Left renal pelvis (tissue), 4 donors: ENCODE results near the gene MAP3K12. TPM values are rescaled to one million over a fixed set of nuclear protein-coding genes. Genes with fewer than 3 reads are reported as not detected.
A peak's percentile ranks its signal among the peaks of the same experiment; 100 is the strongest.
"Not testable (repeated sequence)": the region's sequence is repeated elsewhere in the genome, so short reads cannot be mapped to it uniquely, and the experiment has no call there.

Experiments
- DNase-seq, 4 donors: peaks; one replicate each; pipeline ENCODE4 v3.0.0-alpha.2; 2013; ENCODE audit warnings: low read depth in 4 of 4, low spot score in 3 of 4
- polyA plus RNA-seq, 4 donors: library from polyadenylated mRNA; unstranded; fragments of 120-200 nt; gene quantifications; one replicate each; pipeline ENCODE4 v1.2.1, GENCODE V29; 2013; ENCODE audit not compliant: insufficient read length in 4 of 4

MAP3K12 gene
- polyA plus RNA-seq, result 10 to 100 TPM; 21.6 to 36.9 (median 29.9) TPM

DNA sequence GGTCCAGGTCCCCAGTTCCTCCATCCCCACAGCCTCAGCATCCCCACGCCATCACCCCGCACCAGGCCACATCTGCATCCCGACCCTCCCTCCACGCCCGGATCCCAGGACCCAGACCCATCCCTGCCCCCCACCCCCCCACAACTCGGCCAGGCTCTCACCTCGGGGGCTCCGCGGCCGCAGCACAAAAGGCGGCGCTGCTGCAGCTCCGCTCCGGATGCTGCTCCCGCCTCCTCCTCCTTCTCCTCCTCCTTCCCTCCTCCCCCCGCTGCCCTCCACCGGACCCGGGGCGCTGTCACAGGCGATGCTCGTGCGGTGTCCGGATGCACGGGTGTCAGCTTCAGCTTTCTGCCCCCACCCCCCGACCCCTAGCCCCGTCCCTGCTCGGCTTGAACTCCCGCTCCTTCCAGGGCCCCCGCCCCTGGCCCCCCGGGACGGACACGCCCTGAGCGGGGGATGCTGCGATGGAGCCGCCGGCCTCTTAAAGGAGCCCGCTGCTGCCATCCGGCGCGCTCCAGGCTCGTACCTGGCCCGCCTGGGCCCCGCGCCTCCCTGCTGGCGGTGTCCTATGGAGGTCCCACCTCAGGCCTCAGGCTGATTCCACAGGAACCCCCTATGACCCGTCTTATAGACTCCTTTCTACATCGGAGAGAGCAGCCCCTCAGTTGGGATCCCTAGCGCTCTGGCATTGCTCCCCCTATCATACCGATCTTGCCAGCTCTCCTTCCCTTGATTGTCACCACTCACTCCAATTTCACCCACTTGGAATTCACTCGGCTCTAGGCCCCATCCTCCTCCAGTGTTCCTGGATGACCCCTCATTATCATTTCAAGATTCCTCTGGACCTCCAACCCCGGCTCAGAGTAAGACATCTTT is at the start of gene MAP3K12:
MAP3K12 (minus strand) TSS at position 193 of the 876 bp plus-strand sequence. CDS start 12,067 bp downstream, outside the sequence.
- peak in 1 of 4 donors; percentile 42 for DNase-seq

DNA sequence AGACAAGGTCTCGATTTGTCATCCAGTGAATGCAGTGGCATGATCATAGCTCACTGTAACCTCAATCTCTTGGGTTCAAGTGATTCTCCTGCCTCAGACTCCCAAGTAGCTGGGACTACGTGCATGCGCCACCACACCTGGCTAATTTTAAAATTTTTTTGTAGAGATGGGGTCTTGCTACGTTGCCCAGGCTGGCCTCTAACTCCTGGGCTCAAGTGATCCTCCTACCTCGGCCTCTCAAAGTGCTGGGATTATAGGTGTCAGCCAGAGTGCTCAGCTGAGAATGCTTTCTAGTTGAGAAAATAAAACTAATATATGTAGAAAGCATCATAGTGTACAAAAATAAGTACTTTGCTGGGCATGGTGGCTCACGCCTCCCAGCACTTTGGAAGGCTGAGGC is 49.1 kb upstream of the MAP3K12 start:
- DNase-seq, result not testable (repeated sequence)

GRCh38 chr12:53543539-53543938 is 44.3 kb upstream of the MAP3K12 start:
- no peak for DNase-seq

DNA sequence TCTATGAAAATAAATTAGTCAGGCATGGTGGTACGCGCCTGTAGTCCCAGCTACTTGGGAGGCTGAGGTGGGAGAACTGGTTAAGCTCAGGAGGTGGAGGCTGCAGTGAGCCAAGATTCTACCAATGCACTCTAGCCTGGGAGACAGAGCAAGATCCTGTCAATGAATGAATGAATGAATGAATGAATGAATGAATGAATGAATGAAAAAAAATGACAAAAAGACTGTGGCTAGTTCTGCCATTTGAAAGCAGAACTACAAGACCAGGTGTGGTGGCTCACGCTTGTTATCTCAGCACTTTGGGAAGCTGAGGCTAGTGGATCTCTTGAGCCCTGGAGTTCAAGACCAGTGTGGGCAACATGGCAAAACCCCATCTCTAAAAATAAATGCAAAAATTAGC is 40.3 kb upstream of the MAP3K12 start:
- no peak for DNase-seq

DNA sequence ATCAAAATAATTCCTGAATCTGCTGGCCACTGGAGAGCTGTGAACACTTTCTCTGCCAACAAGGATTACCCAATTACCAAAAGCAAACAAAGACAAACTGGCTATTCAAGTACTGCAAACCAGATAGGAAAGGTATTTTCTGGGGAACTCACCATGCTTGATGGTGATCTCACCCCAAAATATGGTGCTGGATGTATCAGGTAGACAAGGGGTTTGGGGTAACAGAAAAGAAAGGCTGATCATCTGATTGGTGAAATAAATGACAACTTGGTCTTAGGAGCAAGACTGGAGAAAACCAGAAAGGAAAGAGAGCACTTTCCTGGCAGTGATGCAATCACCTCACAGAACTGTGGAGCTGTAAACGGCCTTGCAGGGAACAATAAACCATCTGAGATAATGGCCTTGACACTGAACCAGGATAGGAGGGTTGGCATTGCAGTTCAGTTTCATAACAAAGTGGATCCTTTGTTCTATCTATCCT is 39.0 kb upstream of the MAP3K12 start:
- DNase-seq, result no peak

DNA sequence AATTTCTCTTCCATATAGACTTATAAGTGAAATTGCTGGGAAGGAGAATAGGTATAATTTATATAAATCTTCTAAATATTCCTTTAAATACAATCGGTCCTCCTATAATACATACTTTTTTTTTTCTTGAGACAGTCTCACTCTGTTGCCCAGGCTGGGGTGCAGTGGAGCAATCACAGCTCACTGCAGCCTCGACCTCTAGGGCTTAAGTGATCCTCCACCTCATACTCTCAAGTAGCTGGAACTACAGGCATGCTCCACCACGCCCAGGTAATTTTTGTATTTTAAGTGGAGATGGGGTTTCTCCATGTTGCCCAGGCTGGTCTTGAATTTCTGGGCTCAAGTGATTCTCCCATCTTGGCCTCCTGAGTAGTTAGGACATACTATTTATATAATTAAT is 37.7 kb upstream of the MAP3K12 start:
- DNase-seq, result no peak

DNA sequence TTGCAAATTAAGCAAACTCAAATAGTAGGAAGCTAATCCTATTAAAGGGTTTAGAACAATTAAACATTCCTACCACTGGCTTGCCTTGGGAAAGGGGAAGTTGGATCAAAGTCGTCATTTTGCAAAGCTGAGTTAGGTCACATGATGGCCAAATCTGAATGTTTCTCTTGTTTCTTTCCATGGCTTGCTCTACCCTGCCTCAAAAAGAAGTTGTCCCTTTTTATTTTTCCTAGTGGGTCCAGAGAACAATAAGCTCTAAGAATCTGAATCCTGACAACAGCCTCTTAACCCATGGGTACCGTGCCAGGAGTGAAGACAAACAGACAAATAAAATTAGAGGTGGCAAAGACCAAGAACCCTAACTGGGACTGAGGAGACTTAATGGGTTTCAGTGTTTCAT is 34.2 kb upstream of the MAP3K12 start:
- no peak for DNase-seq

DNA sequence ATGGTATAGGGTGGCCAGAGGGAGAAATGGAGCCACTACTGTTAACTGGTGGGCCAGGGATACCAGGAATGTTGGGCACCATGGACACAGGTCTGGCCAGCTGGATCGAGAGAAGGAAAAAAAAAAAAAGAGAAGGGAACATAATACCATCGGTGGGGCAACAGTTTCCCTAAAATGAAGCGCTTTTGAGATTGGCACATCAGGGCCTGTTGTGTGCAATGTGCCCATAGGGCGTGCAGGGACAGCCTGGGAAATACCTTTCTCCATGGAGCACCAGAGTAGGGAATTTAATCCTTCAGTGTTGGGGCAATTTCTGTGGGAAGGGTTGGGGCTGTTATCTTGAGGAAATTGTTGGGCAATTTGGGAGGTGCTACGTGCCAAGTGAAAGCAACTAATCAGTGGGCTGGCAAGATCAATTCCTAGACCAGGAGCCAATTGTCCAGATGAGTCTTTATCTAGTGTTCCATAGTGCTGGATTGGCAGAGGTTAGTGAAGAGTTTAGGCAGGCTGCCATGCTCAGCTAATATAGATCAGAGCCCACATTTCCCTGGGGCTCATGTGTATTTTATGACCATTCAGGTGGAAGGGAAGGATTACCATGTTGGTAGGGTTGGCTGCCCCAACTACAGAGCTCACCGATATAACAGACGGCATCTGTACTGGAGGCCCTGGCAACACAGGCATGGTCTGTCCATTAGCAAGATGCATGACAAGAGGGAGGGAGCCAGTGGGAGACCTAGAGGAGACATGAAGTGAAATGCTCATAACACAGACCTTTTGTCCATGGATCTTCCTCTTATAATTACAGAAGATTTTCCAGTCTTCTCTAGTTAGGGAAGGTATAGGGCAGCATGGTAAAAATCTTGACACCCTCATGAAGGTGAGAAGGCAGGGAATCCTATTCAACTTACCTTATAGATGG is 33.5 kb upstream of the MAP3K12 start:
- DNase-seq, result no peak

GRCh38 chr12:53532021-53532420 is 32.8 kb upstream of the MAP3K12 start:
- no peak for DNase-seq

DNA sequence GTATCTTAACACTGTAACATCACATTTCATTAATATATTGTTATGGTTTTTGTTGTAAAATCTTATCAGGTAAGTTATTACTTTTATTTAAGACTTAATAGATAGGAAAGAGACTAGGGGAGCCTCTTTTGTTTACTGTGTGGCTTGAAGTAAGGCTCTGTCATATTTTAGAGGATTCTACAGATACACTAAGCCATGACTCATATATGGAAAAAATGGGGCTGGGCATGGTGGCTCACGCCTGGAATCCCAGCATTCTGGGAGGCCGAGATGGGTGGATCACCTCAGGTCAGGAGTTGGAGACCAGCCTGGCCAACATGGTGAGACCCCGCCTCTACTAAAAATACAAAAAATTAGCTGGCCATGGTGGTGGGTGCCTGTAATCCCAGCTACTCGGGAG is 31.7 kb upstream of the MAP3K12 start:
- DNase-seq, result no peak

GRCh38 chr12:53530061-53530460 is 30.8 kb upstream of the MAP3K12 start:
- DNase-seq, result no peak

GRCh38 chr12:53524476-53524875 is 25.2 kb upstream of the MAP3K12 start:
- no peak for DNase-seq

DNA sequence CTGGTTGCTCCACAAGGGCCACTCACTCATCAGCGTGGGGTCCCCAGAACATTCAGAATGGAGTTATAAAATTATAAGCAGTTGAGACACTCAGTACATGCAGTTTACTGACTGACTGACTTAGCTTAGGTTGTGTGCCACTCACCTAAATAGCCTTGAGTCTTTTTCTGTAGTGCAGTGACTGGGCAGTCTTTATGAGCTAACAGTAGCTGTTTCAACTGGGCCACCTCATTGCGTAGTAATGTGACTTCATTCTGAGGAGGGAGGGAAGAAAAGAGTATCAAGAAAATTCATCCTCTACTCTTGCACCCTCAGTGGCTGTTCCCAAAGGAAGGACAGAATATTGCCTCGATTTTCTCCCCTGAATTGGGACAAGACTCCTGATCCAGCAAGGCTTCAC is 23.9 kb upstream of the MAP3K12 start:
- DNase-seq, result no peak

GRCh38 chr12:53518381-53518780 is 19.1 kb upstream of the MAP3K12 start:
- DNase-seq, result no peak

GRCh38 chr12:53516758-53517455 is 17.6 kb upstream of the MAP3K12 start:
- DNase-seq, result no peak

DNA sequence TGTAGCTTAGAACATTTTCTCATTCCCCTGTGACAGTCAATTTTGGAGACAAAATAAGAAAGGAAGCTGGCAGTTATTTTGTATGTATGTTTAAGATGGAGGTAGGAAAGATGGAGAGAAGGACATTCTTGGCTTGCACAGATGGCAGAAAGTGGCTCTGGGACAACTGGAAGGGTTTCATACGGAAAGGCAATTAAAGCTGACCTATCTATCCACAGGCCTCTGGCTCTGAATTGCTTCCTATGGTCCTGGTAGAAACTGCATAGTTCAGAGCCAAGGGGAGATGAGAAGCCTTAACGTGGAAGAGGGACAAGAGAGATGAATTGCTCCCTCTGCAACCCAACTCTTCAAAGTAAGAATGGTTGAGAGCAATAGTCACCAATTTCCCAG is 16.0 kb upstream of the MAP3K12 start:
- no peak for DNase-seq

DNA sequence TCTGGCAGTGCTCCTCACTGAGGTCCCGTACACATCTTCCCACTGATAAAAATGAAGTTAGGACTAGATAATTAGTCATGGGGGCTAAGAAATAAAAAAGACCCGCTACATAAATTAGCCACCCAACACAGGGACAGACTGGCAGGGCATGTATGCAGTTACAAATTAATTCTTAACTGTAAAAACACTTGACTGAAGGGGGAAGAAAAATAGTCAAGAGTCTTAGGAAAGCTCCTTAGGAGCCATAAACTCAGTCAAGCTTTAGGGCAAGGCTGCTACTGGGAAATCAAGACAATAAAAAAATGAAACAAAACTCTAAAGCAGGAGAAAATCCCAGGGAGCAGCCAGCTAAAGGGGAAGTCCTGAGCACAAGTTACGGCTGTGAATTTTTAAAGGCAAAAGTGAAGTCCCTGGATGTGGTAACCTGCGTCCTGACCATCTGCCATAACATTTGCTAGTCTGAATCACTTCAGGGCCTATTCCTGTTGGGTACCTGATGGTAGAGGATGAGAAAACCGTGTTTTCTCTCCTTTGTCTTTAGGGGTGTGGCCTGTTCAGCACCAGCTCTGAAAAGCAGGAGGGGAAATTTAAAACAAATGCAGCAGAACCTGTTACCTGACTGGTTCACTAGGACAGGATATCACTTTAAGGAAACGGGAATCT is 15.5 kb upstream of the MAP3K12 start:
- no peak for DNase-seq

GRCh38 chr12:53513712-53514410 is 14.6 kb upstream of the MAP3K12 start:
- no peak for DNase-seq

GRCh38 chr12:53510181-53510812 is 11.0 kb upstream of the MAP3K12 start:
- no peak for DNase-seq
